ENCODE data around the gene COL18A1. TPM values are rescaled to one million over a fixed set of nuclear protein-coding genes. Genes with fewer than 3 reads are reported as not detected.

COL18A1 gene
- total and polyA plus RNA-seq, 2 experiments from 2014 or later = 97.1 to 140 TPM

GRCh38 chr21:45481977-45482898 lies 77.3 kb downstream of the COL18A1 start:
- Histone ChIP-seq H2AFZ (no peak overlapping the region), H3K27ac (no peak overlapping the region), H3K27me3 (no peaks in the 10 kb centered on the region), H4K20me1 (ENCODE audit: insufficient read depth, poor library complexity, severe bottlenecking) (no peaks in the 10 kb centered on the region), H3K4me2 (no peak overlapping the region), H3K36me3 (replicated peaks; ENCODE audit: insufficient read depth, low read depth) (no peaks in the 10 kb centered on the region), H3K79me2 (no peaks in the 10 kb centered on the region), H3K9me2 (replicated peaks; ENCODE audit: insufficient read depth) (no peaks in the 10 kb centered on the region), H3K4me1 (ENCODE audit: insufficient read depth) (no peaks in the 10 kb centered on the region), H3K4me3 (no peak overlapping the region), H3K9me3 (ENCODE audit: low read depth) (no peaks in the 10 kb centered on the region)
- WGBS (ENCODE audit: low lambda C conversion rate, missing lambda C conversion rate) = 95% methylated on average over 33 of the region's 33 CpGs
- no peak for DNase-seq (ENCODE audit: low spot score)
- no peak for TF ChIP-seq EZH2phosphoT487 (IDR thresholded peaks at IDR 0.05; ENCODE audit: low read depth, severe bottlenecking, unreplicated experiment)
- TF ChIP-seq EZH2 (IDR thresholded peaks at IDR 0.05; ENCODE audit: borderline replicate concordance) = no peak
- TF ChIP-seq, protein P1, sequence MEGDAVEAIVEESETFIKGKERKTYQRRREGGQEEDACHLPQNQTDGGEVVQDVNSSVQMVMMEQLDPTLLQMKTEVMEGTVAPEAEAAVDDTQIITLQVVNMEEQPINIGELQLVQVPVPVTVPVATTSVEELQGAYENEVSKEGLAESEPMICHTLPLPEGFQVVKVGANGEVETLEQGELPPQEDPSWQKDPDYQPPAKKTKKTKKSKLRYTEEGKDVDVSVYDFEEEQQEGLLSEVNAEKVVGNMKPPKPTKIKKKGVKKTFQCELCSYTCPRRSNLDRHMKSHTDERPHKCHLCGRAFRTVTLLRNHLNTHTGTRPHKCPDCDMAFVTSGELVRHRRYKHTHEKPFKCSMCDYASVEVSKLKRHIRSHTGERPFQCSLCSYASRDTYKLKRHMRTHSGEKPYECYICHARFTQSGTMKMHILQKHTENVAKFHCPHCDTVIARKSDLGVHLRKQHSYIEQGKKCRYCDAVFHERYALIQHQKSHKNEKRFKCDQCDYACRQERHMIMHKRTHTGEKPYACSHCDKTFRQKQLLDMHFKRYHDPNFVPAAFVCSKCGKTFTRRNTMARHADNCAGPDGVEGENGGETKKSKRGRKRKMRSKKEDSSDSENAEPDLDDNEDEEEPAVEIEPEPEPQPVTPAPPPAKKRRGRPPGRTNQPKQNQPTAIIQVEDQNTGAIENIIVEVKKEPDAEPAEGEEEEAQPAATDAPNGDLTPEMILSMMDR (IDR thresholded peaks at IDR 0.05; ENCODE audit: poor library complexity) = no peak

DNA sequence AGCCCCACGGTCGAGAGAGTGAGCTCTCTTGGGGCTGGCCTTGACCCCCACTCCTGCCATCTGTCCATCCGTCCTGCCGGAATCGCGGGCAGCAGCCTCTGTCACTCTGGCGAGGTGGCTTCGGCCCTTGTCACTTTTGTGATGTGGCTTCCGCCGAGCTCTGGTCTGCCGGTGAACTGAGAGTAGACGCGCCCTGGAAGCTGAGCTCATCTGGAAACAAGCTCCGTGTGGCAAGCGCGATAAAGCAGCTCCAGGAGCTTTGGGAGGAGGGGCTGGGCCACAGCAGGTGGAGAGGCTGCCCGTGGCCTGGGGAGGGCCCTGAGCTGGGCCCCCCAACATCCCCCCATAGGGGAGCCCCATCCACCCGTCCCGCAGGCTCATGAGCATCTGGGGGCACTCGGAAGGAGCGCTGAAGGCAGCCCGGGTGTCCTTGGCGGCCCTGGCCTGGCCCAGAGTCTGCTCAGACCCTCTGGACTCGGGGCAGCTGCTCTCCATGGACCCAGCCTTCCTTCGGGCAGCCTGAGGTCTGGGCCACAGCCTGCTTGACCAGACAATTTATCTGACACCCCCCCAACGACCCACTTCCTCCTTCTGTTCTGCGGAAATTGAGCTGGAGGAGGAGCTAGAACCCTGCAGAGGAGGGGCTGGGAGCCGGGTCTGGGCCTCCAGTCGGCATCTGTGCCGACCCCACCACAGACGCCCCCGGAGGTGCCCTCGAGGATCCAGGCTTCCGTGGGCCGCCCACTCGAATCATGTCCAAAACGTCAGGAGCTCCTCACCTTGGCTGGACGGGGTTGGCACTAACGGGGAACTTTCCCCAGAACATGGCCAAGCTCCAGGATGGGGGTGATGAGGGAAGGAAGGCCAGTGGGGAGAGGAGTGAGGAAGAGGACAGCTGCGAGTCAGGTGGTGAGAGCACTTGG lies 78.2 kb downstream of the COL18A1 start:
- Histone ChIP-seq H4K20me1 (ENCODE audit: insufficient read depth, poor library complexity, severe bottlenecking) (no peaks in the 10 kb centered on the region), H3K4me3 (no peak overlapping the region), H3K27ac (no peak overlapping the region), H3K27me3 (no peaks in the 10 kb centered on the region), H3K9me3 (ENCODE audit: low read depth) (no peaks in the 10 kb centered on the region), H3K4me1 (ENCODE audit: insufficient read depth) (no peaks in the 10 kb centered on the region), H3K9me2 (replicated peaks; ENCODE audit: insufficient read depth) (no peaks in the 10 kb centered on the region), H3K36me3 (replicated peaks; ENCODE audit: insufficient read depth, low read depth) (no peaks in the 10 kb centered on the region), H3K79me2 (no peaks in the 10 kb centered on the region), H2AFZ (no peak overlapping the region), H3K4me2 (no peak overlapping the region)
- 93% methylated on average over 33 of the region's 40 CpGs for WGBS (ENCODE audit: low lambda C conversion rate, missing lambda C conversion rate)
- no peak for TF ChIP-seq EZH2phosphoT487 (IDR thresholded peaks at IDR 0.05; ENCODE audit: low read depth, severe bottlenecking, unreplicated experiment)
- TF ChIP-seq, protein P1 (IDR thresholded peaks at IDR 0.05; ENCODE audit: poor library complexity) = no peak
- no peak for TF ChIP-seq EZH2 (IDR thresholded peaks at IDR 0.05; ENCODE audit: borderline replicate concordance)
- no peak for DNase-seq (ENCODE audit: low spot score)

- no peak overlapping the region for H3K4me3 ChIP-seq
- 96% methylated on average over 6 of the region's 6 CpGs for WGBS (ENCODE audit: low lambda C conversion rate, missing lambda C conversion rate)
Measured at GRCh38 chr21:45484318-45484717, 79.4 kb downstream of the COL18A1 start.

More at GRCh38 chr21:45484318-45484717, 79.4 kb downstream of the COL18A1 start:
- Histone ChIP-seq H3K79me2 (no peaks in the 10 kb centered on the region), H3K27me3 (no peaks in the 10 kb centered on the region), H3K36me3 (replicated peaks; ENCODE audit: insufficient read depth, low read depth) (no peaks in the 10 kb centered on the region), H3K4me2 (no peak overlapping the region), H4K20me1 (ENCODE audit: insufficient read depth, poor library complexity, severe bottlenecking) (no peaks in the 10 kb centered on the region), H3K9me2 (replicated peaks; ENCODE audit: insufficient read depth) (no peaks in the 10 kb centered on the region), H3K4me1 (ENCODE audit: insufficient read depth) (no peaks in the 10 kb centered on the region), H3K9me3 (ENCODE audit: low read depth) (no peaks in the 10 kb centered on the region), H2AFZ (no peak overlapping the region), H3K27ac (no peak overlapping the region)
- TF ChIP-seq, protein P1 (IDR thresholded peaks at IDR 0.05; ENCODE audit: poor library complexity) = no peak
- DNase-seq (ENCODE audit: low spot score) = no peak

All from hepatocyte (in vitro differentiated cells).